Neural cell (in vitro differentiated cells): Measurements from ENCODE around the gene ODC1. TPM values are rescaled to one million over a fixed set of nuclear protein-coding genes. Genes with fewer than 3 reads are reported as not detected.

Experiments used
- H2AFZ ChIP-seq: fragments of 200-600, 300-800 bp; sonication (generic), shearing (Covaris generic); 2 replicates; pipeline ENCODE4 v1.6.0; 2014; ENCODE audit warnings: low read depth, mild to moderate bottlenecking, antibody characterized with exemption, low read length, moderate library complexity
- H3F3A ChIP-seq: fragments of 200-600 bp; shearing (Covaris generic); 2 replicates; pipeline ENCODE4 v1.6.1; 2016; ENCODE audit warnings: mild to moderate bottlenecking, moderate library complexity, mixed read lengths, antibody characterized with exemption, low read length; ENCODE audit not compliant: insufficient read depth, poor library complexity, severe bottlenecking
- H3K27ac ChIP-seq: fragments of 200-600, 300-800 bp; sonication (generic), shearing (Covaris generic); 2 replicates; pipeline ENCODE4 v1.5.1; 2014; ENCODE audit warnings: mild to moderate bottlenecking, low read length, moderate library complexity
- H3K27me3 ChIP-seq: fragments of 300-800, 200-600 bp; sonication (generic), shearing (Covaris generic); 2 replicates; pipeline ENCODE4 v1.6.0; 2014; ENCODE audit warnings: mild to moderate bottlenecking, low read depth, low read length, moderate library complexity; ENCODE audit not compliant: insufficient read depth
- H3K36me3 ChIP-seq: fragments of 300-800, 200-600 bp; sonication (generic), shearing (Covaris generic); 2 replicates; pipeline ENCODE4 v1.5.1; 2014; ENCODE audit warnings: mild to moderate bottlenecking, antibody characterized with exemption, low read length, moderate library complexity; ENCODE audit not compliant: insufficient read depth
- H3K4me2 ChIP-seq: fragments of 300-800, 200-600 bp; sonication (generic), shearing (Covaris generic); 2 replicates; pipeline ENCODE4 v1.6.0; 2014; ENCODE audit warnings: mild to moderate bottlenecking, low read length
- H3K4me3 ChIP-seq: fragments of 300-800, 200-600 bp; sonication (generic), shearing (Covaris generic); 2 replicates; pipeline ENCODE4 v1.5.1; 2014; ENCODE audit warnings: mild to moderate bottlenecking, low read length, moderate library complexity
- H3K79me2 ChIP-seq: fragments of 200-600 bp; shearing (Covaris generic); replicated peaks from 2 replicates; pipeline ENCODE4 v1.6.0; 2014; ENCODE audit warnings: mild to moderate bottlenecking, low read length, moderate library complexity; ENCODE audit not compliant: insufficient read depth
- H3K9ac ChIP-seq: fragments of 300-800, 200-600 bp; sonication (generic), shearing (Covaris generic); 2 replicates; pipeline ENCODE4 v1.6.1; 2016; ENCODE audit warnings: mild to moderate bottlenecking, low read length, mixed read lengths
- H3K9me2 ChIP-seq: fragments of 200-600 bp; shearing (Covaris generic); 2 replicates; pipeline ENCODE4 v1.6.1; 2016; ENCODE audit warnings: mild to moderate bottlenecking, low read length, mixed read lengths; ENCODE audit not compliant: insufficient read depth
- H3K9me3 ChIP-seq: fragments of 200-600, 300-800 bp; sonication (generic), shearing (Covaris generic); 2 replicates; pipeline ENCODE4 v1.6.1; 2016; ENCODE audit warnings: mild to moderate bottlenecking, mixed run types, low read length, moderate library complexity, mixed read lengths
- H4K20me1 ChIP-seq: fragments of 200-600 bp; shearing (Covaris generic); 2 replicates; pipeline ENCODE4 v1.6.1; 2016; ENCODE audit warnings: mild to moderate bottlenecking, mixed run types; ENCODE audit not compliant: insufficient read depth
- EP300 ChIP-seq: fragments of 450-650 bp; conservative IDR thresholded peaks from 2 replicates; pipeline ENCODE4 v1.6.1; 2014; ENCODE audit warnings: antibody characterized with exemption, mild to moderate bottlenecking, moderate library complexity; ENCODE audit not compliant: poor library complexity, severe bottlenecking
- EZH2 ChIP-seq: fragments of 200-600, 300-800 bp; shearing (Covaris generic), sonication (generic); IDR thresholded peaks from 2 replicates; pipeline ENCODE4 v1.6.1; 2014; ENCODE audit warnings: antibody characterized with exemption, low read length, borderline replicate concordance, mild to moderate bottlenecking; ENCODE audit not compliant: insufficient read depth, poor library complexity, severe bottlenecking
- MXI1 ChIP-seq: fragments of 450-650 bp; conservative IDR thresholded peaks from 2 replicates; pipeline ENCODE4 v1.6.1; 2014; ENCODE audit warnings: antibody characterized with exemption, mild to moderate bottlenecking; ENCODE audit not compliant: poor library complexity, severe bottlenecking
- POLR2AphosphoS5 ChIP-seq: IDR thresholded peaks from 2 replicates; pipeline ENCODE4 v1.6.1; 2012
- RAD21 ChIP-seq: fragments of 450-650 bp; conservative IDR thresholded peaks from 2 replicates; pipeline ENCODE4 v1.6.1; 2014; ENCODE audit warnings: antibody characterized with exemption, mild to moderate bottlenecking, moderate library complexity
- REST ChIP-seq: IDR thresholded peaks from 2 replicates; pipeline ENCODE4 v1.6.1; 2012; ENCODE audit warnings: borderline replicate concordance
- SMC3 ChIP-seq: fragments of 450-650 bp; conservative IDR thresholded peaks from 2 replicates; pipeline ENCODE4 v1.6.1; 2014; ENCODE audit warnings: antibody characterized with exemption, mild to moderate bottlenecking, moderate library complexity; ENCODE audit not compliant: poor library complexity
- TAF1 ChIP-seq: IDR thresholded peaks from 2 replicates; pipeline ENCODE4 v1.6.1; 2012; ENCODE audit warnings: low read depth
- polyA plus RNA-seq: library from polyadenylated mRNA; depleted of rRNA; stranded (reverse); fragments of >200 nt; gene quantifications from 2 replicates; pipeline ENCODE4 v1.2.3, GENCODE V29; 2014
- TF ChIP-seq, protein P1 (sequence below): fragments of 450-650 bp; IDR thresholded peaks from 2 replicates; pipeline ENCODE4 v1.5.1; 2014; ENCODE audit warnings: antibody characterized with exemption, mild to moderate bottlenecking, moderate library complexity; ENCODE audit not compliant: poor library complexity, severe bottlenecking

The ODC1 gene
- polyA plus RNA-seq, 1 donor from 2014 or later: 1,107 TPM

DNA sequence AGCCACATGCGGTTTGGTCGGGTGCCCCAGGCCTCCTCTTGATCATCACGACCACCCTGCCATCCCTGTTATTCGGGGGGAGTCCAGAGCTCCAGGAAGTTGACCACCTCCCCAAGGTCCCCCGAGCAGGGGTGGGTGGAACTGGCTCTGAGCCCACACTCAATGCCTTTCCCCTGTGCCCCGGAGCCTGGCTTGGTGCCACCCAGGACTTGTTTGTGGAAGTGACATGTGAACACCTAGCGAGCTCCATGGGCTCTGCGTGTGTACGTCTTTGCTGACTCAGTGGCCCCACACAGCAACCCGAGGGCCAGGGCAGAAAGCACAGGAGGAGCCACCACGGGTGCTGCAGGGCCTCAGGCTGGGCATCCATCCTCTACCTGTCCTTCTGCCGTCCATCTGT lies 32.5 kb downstream of the ODC1 start:
- Histone ChIP-seq H3K36me3 (no peaks in the 10 kb centered on the region), H3K27me3 (no peaks in the 10 kb centered on the region), H3K9me2 (no peaks in the 10 kb centered on the region), H3F3A (no peaks in the 10 kb centered on the region), H3K9me3 (no peaks in the 10 kb centered on the region), H3K79me2 (no peaks in the 10 kb centered on the region), H2AFZ (no peak overlapping the region), H3K4me3 (no peak overlapping the region), H3K4me2 (no peak overlapping the region), H3K9ac (no peak overlapping the region), H4K20me1 (no peaks in the 10 kb centered on the region), H3K27ac (no peak overlapping the region)
- TF ChIP-seq RAD21 (no peak), EP300 (no peak), TAF1 (no peak), MXI1 (no peak), REST (no peak), SMC3 (no peak), POLR2AphosphoS5 (no peak), EZH2 (no peak)
- TF ChIP-seq, protein P1, sequence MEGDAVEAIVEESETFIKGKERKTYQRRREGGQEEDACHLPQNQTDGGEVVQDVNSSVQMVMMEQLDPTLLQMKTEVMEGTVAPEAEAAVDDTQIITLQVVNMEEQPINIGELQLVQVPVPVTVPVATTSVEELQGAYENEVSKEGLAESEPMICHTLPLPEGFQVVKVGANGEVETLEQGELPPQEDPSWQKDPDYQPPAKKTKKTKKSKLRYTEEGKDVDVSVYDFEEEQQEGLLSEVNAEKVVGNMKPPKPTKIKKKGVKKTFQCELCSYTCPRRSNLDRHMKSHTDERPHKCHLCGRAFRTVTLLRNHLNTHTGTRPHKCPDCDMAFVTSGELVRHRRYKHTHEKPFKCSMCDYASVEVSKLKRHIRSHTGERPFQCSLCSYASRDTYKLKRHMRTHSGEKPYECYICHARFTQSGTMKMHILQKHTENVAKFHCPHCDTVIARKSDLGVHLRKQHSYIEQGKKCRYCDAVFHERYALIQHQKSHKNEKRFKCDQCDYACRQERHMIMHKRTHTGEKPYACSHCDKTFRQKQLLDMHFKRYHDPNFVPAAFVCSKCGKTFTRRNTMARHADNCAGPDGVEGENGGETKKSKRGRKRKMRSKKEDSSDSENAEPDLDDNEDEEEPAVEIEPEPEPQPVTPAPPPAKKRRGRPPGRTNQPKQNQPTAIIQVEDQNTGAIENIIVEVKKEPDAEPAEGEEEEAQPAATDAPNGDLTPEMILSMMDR: no peak

GRCh38 chr2:10415048-10415447 lies 33.1 kb downstream of the ODC1 start:
- H3K4me2 ChIP-seq: no peak overlapping the region
- H3K9ac ChIP-seq: no peak overlapping the region
- H3K36me3 ChIP-seq: no peaks in the 10 kb centered on the region
- H4K20me1 ChIP-seq: no peaks in the 10 kb centered on the region
- no peaks in the 10 kb centered on the region for H3K9me2 ChIP-seq
- no peak overlapping the region for H3K4me3 ChIP-seq
- TF ChIP-seq RAD21 (no peak), SMC3 (no peak)
- H3K9me3 ChIP-seq: no peaks in the 10 kb centered on the region
- no peak overlapping the region for H2AFZ ChIP-seq
- H3K27ac ChIP-seq: no peak overlapping the region
- H3F3A ChIP-seq: no peaks in the 10 kb centered on the region
- no peaks in the 10 kb centered on the region for H3K79me2 ChIP-seq
- H3K27me3 ChIP-seq: no peaks in the 10 kb centered on the region

GRCh38 chr2:10414591-10414990 lies 33.5 kb downstream of the ODC1 start:
- H3K9me2 ChIP-seq: no peaks in the 10 kb centered on the region
- no peaks in the 10 kb centered on the region for H3F3A ChIP-seq
- no peak overlapping the region for H3K9ac ChIP-seq
- H3K79me2 ChIP-seq: no peaks in the 10 kb centered on the region
- no peaks in the 10 kb centered on the region for H4K20me1 ChIP-seq
- no peak overlapping the region for H2AFZ ChIP-seq
- H3K27ac ChIP-seq: no peak overlapping the region
- H3K36me3 ChIP-seq: no peaks in the 10 kb centered on the region
- H3K9me3 ChIP-seq: no peaks in the 10 kb centered on the region
- H3K4me3 ChIP-seq: no peak overlapping the region
- no peak for TF ChIP-seq TAF1
- TF ChIP-seq REST: no peak
- TF ChIP-seq RAD21: no peak
- TF ChIP-seq POLR2AphosphoS5: no peak
- no peak for TF ChIP-seq MXI1
- TF ChIP-seq EP300: no peak
- TF ChIP-seq, protein P1: no peak
- no peak for TF ChIP-seq EZH2
- no peak for TF ChIP-seq SMC3
- no peak overlapping the region for H3K4me2 ChIP-seq
- H3K27me3 ChIP-seq: no peaks in the 10 kb centered on the region
